ENCODE results near the gene PRKCE.

- no peak for TF ChIP-seq CTCF (IDR thresholded peaks at IDR 0.05)
- no peak for TF ChIP-seq POLR2A (IDR thresholded peaks at IDR 0.05)
Measured at GRCh38 chr2:45888641-45889040, 237.2 kb downstream of the PRKCE start.

All from body of pancreas (tissue), 4 donors.